Kidney (tissue), 14 donors: ENCODE data around the gene KRT24. TPM values are rescaled to one million over a fixed set of nuclear protein-coding genes. Genes with fewer than 3 reads are reported as not detected.
A peak's percentile ranks its signal among the peaks of the same experiment; 100 is the strongest.

Experiments used
- DNase-seq, 5 donors: peaks; one replicate each; pipeline ENCODE4 v3.0.0-alpha.2; 2013 to 2020
- FAIRE-seq: peaks from 2 replicates; lab custom pipeline; 2012; peaks lifted over from hg19 to GRCh38; lab: Jason Lieb, UNC
- H3K27ac ChIP-seq, 2 donors: one replicate each; pipeline ENCODE4 v1.7.0; 2013; ENCODE audit warnings: low read depth in 2 of 2, low read length in 2 of 2, inconsistent platforms in 1 of 2
- H3K27me3 ChIP-seq: one replicate; pipeline ENCODE4 v1.7.1; 2013; ENCODE audit warnings: low read length, inconsistent platforms; ENCODE audit not compliant: control insufficient read depth, insufficient read depth
- H3K36me3 ChIP-seq, 3 donors: one replicate each; pipeline versions ENCODE4 v1.7.0 to v1.7.1; 2013; ENCODE audit warnings: low read length in 3 of 3, control low read depth in 1 of 3, inconsistent platforms in 1 of 3; ENCODE audit not compliant: insufficient read depth in 3 of 3, control insufficient read depth in 2 of 3
- H3K4me1 ChIP-seq, 3 donors: one replicate each; pipeline versions ENCODE4 v1.7.0 to v1.7.1; 2013; ENCODE audit warnings: low read length in 3 of 3, inconsistent platforms in 1 of 3, low read depth in 1 of 3; ENCODE audit not compliant: control insufficient read depth in 2 of 3, insufficient read depth in 2 of 3
- H3K4me3 ChIP-seq, 3 donors: one replicate each; pipeline versions ENCODE4 v1.7.0 to v1.8.1; 2013; ENCODE audit warnings: low read length in 3 of 3, control low read depth in 1 of 3, inconsistent platforms in 1 of 3
- H3K9ac ChIP-seq, 3 donors: one replicate each; pipeline versions ENCODE4 v1.7.0 to v1.7.1; 2013; ENCODE audit warnings: low read length in 3 of 3, control low read depth in 1 of 3, inconsistent platforms in 1 of 3
- H3K9me3 ChIP-seq, 3 donors: one replicate each; pipeline versions ENCODE4 v1.7.0 to v1.7.1; 2013; ENCODE audit warnings: low read length in 3 of 3, control low read depth in 1 of 3, inconsistent platforms in 1 of 3; ENCODE audit not compliant: control insufficient read depth in 2 of 3, insufficient read depth in 1 of 3
- intact Hi-C: fragments of 100-400 bp; cut with DNase I; formaldehyde crosslinking; loops from one replicate; pipeline ENCODE4 v1.11.1; 2022
- polyA plus RNA-seq: library from polyadenylated mRNA; stranded (reverse); fragments of 350-450 nt; fragmentation: Illumina TruSeq; extraction: RNeasy Lipid Tissue Mini Kit (QIAGEN cat#74804); gene quantifications from one replicate; pipeline ENCODE4 v1.2.3, GENCODE V29; 2014; ENCODE audit warnings: low read depth, low replicate concordance; ENCODE audit not compliant: insufficient read depth
- total RNA-seq: library from RNA; stranded (reverse); fragmentation: NEBNext Ultra II Directional; extraction: Animal tissue kit (Norgen Biotek cat#: 25700); gene quantifications from one replicate; pipeline ENCODE4 v1.2.1, GENCODE V29; 2021
- TF ChIP-seq, protein P1 (sequence below): IDR thresholded peaks from 3 replicates; pipeline ENCODE4 v1.5.1; 2012; ENCODE audit warnings: mild to moderate bottlenecking, moderate library complexity, borderline replicate concordance; ENCODE audit not compliant: insufficient read depth; ENCODE audit errors: extremely low read depth
- donor health status: control.
- donor health status: control.
- donor health status: control.
- donor health status: control.
- donor health status: control.
- donor health status: DM: yes; HTN: yes; CAD: no.
- donor health status: Normal renal cell carcinoma (clear cell type).

The KRT24 gene
- total and polyA plus RNA-seq, 2 donors from 2014 or later, result 0.31 TPM; not detected in 1

DNA sequence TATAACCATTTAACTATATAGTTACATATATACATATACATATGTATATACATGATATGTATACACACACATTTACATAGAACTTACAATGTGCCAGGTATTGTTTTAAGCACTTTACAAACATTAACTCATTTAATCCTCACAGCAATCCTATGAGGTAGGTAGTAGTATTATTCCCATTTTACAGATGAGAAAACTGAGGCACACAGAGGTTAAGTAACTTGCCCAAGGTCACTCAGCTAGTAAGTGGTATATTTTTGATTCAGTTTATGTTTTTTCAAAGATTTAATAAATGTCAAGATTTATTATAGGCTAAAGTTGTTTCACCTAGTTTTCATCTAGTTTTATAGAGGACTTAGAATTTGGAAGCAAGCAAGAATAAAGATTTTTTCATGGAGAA is 45.2 kb downstream of the KRT24 start:
- Histone ChIP-seq H3K27ac (no peak overlapping the region), H3K9ac (no peak overlapping the region), H3K4me3 (no peak overlapping the region), H3K27me3 (no peaks in the 10 kb centered on the region), H3K4me1 (no peaks in the 10 kb centered on the region), H3K9me3 (no peaks in the 10 kb centered on the region), H3K36me3 (no peaks in the 10 kb centered on the region)
- intact Hi-C loops, result no loop called here
- no peak for FAIRE-seq
- TF ChIP-seq, protein P1, sequence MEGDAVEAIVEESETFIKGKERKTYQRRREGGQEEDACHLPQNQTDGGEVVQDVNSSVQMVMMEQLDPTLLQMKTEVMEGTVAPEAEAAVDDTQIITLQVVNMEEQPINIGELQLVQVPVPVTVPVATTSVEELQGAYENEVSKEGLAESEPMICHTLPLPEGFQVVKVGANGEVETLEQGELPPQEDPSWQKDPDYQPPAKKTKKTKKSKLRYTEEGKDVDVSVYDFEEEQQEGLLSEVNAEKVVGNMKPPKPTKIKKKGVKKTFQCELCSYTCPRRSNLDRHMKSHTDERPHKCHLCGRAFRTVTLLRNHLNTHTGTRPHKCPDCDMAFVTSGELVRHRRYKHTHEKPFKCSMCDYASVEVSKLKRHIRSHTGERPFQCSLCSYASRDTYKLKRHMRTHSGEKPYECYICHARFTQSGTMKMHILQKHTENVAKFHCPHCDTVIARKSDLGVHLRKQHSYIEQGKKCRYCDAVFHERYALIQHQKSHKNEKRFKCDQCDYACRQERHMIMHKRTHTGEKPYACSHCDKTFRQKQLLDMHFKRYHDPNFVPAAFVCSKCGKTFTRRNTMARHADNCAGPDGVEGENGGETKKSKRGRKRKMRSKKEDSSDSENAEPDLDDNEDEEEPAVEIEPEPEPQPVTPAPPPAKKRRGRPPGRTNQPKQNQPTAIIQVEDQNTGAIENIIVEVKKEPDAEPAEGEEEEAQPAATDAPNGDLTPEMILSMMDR, result no peak
- DNase-seq, result no peak

DNA sequence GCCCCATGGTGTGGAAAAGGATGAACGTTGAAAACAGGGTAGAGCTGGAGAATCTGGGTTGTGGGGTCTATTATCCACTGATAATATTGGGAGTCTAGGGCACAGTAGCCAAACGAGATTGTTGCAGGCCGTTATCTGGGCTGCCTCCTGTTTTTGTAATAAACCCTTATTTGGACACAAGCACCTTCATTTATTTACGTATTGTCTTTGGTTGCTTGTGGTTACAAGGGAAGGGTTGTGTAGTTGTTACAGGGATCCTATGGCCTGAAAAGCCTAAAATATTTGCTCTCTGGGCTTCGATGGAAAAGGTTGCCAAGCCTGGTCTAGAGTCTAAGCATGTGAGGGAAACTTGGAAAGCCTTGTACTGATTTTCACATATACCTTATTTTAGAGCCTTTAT is 51.6 kb downstream of the KRT24 start:
- H3K4me1 ChIP-seq, result peaks cover 0 to 8% (median 5%) of the 10 kb centered on the region in 3 donors
- TF ChIP-seq, protein P1, result no peak
- H3K9me3 ChIP-seq, result no peaks in the 10 kb centered on the region
- no peak for DNase-seq
- intact Hi-C loops, result no loop called here
- FAIRE-seq, result no peak
- no peaks in the 10 kb centered on the region for H3K36me3 ChIP-seq
- H3K4me3 ChIP-seq, result no peak overlapping the region
- H3K27ac ChIP-seq, result no peak overlapping the region
- no peaks in the 10 kb centered on the region for H3K27me3 ChIP-seq
- H3K9ac ChIP-seq, result no peak overlapping the region

DNA sequence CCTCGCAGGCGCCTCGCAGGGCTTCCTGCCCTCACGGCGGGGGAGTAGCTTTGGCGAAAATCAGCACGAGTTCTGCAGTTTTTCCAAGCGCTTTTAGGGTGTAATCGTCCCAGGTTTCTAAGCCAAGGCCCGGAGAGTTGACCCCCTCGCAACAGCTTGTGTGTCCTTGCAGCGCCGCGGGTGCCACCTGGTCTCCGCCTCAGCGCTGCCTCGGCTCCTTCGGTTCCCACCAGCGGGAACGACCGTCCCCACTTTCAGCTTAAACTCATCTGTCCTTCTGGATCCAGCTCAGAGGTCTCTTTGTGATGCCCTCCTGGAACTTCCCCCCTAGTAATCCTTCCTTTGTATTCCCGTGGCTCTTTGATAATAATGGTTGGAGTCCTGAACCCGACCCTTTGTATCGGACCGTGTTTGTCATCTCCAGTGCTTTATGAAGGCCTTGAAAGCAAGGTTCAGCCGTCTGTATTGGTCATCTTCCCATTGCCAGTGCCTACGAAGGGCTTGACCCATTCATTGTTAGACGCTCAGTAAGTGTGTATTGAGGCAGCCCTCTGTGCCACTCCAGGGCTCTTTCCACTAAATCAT is 55.1 kb downstream of the KRT24 start:
- no peak for DNase-seq
- H3K36me3 ChIP-seq, result peaks cover 0 to 6% (median 0%) of the 10 kb centered on the region in 3 donors

More for the DNA sequence above, 55.1 kb downstream of the KRT24 start:
- intact Hi-C loops, result no loop called here
- Histone ChIP-seq H3K27ac (peak overlapping the region; percentile 97), H3K4me3 (peak overlapping the region; percentile 94 to 99 (median 96)), H3K9me3 (no peaks in the 10 kb centered on the region), H3K4me1 (peaks cover 0 to 24% (median 5%) of the 10 kb centered on the region in 3 donors), H3K9ac (peak overlapping the region; percentile 95 to 100 (median 97)), H3K27me3 (no peaks in the 10 kb centered on the region)
- no peak for FAIRE-seq
- TF ChIP-seq, protein P1, result no peak

Other genes starting within 250 kb of the KRT24 start
- 0.31 TPM for gene TNS4, start 202.1 kb downstream of the KRT24 start, total RNA-seq
- gene TNS4, start 202.1 kb downstream of the KRT24 start, polyA plus RNA-seq, result 2.2 TPM
- gene CCR7, start 138.3 kb downstream of the KRT24 start, total RNA-seq, result 7.1 TPM
- 0.17 TPM for gene CCR7, start 138.3 kb downstream of the KRT24 start, polyA plus RNA-seq
- 112 TPM for gene SMARCE1, start 55.9 kb downstream of the KRT24 start, total RNA-seq
- 73.4 TPM for gene SMARCE1, start 55.9 kb downstream of the KRT24 start, polyA plus RNA-seq
- gene KRT222, start 38.6 kb downstream of the KRT24 start, total RNA-seq, result 6.6 TPM
- gene KRT222, start 38.6 kb downstream of the KRT24 start, polyA plus RNA-seq, result 1.2 TPM
- not detected for gene KRT25, start 51.6 kb upstream of the KRT24 start, total RNA-seq
- not detected for gene KRT25, start 51.6 kb upstream of the KRT24 start, polyA plus RNA-seq
- gene KRT26, start 68.4 kb upstream of the KRT24 start, total RNA-seq, result not detected
- gene KRT26, start 68.4 kb upstream of the KRT24 start, polyA plus RNA-seq, result not detected
- not detected for gene KRT27, start 78.8 kb upstream of the KRT24 start, total RNA-seq
- gene KRT27, start 78.8 kb upstream of the KRT24 start, polyA plus RNA-seq, result not detected
- gene KRT28, start 96.2 kb upstream of the KRT24 start, total RNA-seq, result not detected
- not detected for gene KRT28, start 96.2 kb upstream of the KRT24 start, polyA plus RNA-seq
- gene KRT10, start 118.9 kb upstream of the KRT24 start, total RNA-seq, result 47.9 TPM
- 50.9 TPM for gene KRT10, start 118.9 kb upstream of the KRT24 start, polyA plus RNA-seq
- not detected for gene KRT12, start 163.5 kb upstream of the KRT24 start, total RNA-seq
- gene KRT12, start 163.5 kb upstream of the KRT24 start, polyA plus RNA-seq, result not detected
- gene KRT20, start 181.5 kb upstream of the KRT24 start, total RNA-seq, result not detected
- gene KRT20, start 181.5 kb upstream of the KRT24 start, polyA plus RNA-seq, result not detected
- 4.2 TPM for gene KRT23, start 233.9 kb upstream of the KRT24 start, total RNA-seq
- 2.2 TPM for gene KRT23, start 233.9 kb upstream of the KRT24 start, polyA plus RNA-seq